ENCODE results near the gene ALPG.
"Not testable (repeated sequence)": the region's sequence is repeated elsewhere in the genome, so short reads cannot be mapped to it uniquely, and the experiment has no call there.

ALPG gene

GRCh38 chr2:232377319-232377718, 29.3 kb upstream of the ALPG start:
- no peak for DNase-seq (ENCODE audit: low spot score)

- no peak for DNase-seq (ENCODE audit: low spot score)
These were observed 28.6 kb upstream of the ALPG start for GRCh38 chr2:232377841-232378734.

- DNase-seq (ENCODE audit: low spot score): not testable (repeated sequence)
These were observed 27.9 kb upstream of the ALPG start, which contains the start of gene ALPP for GRCh38 chr2:232378735-232379151. Gene ALPP, plus strand, starts transcription at chr2:232378751. Its CDS starts 52 bp downstream, at chr2:232378803.

GRCh38 chr2:232379610-232380590, 26.7 kb upstream of the ALPG start:
- not testable (repeated sequence) for DNase-seq (ENCODE audit: low spot score)

- DNase-seq (ENCODE audit: low spot score): not testable (repeated sequence)
These were observed 25.2 kb upstream of the ALPG start for GRCh38 chr2:232381204-232382031.

GRCh38 chr2:232382331-232383225, 24.1 kb upstream of the ALPG start:
- DNase-seq (ENCODE audit: low spot score): no peak

GRCh38 chr2:232384466-232384865, 22.2 kb upstream of the ALPG start:
- DNase-seq (ENCODE audit: low spot score): no peak

- not testable (repeated sequence) for DNase-seq (ENCODE audit: low spot score)
These were observed 21.6 kb upstream of the ALPG start for GRCh38 chr2:232385058-232385457.

- DNase-seq (ENCODE audit: low spot score): no peak
These were observed 20.8 kb upstream of the ALPG start for GRCh38 chr2:232385660-232386489.

- no peak for DNase-seq (ENCODE audit: low spot score)
These were observed 20.2 kb upstream of the ALPG start for GRCh38 chr2:232386490-232386739.

GRCh38 chr2:232386740-232387450, 19.7 kb upstream of the ALPG start:
- DNase-seq (ENCODE audit: low spot score): no peak

GRCh38 chr2:232387451-232388171, 19.0 kb upstream of the ALPG start:
- no peak for DNase-seq (ENCODE audit: low spot score)

GRCh38 chr2:232388324-232388891, 18.2 kb upstream of the ALPG start:
- no peak for DNase-seq (ENCODE audit: low spot score)

GRCh38 chr2:232389327-232389726, 17.3 kb upstream of the ALPG start:
- no peak for DNase-seq (ENCODE audit: low spot score)

GRCh38 chr2:232390661-232391060, 16.0 kb upstream of the ALPG start:
- DNase-seq (ENCODE audit: low spot score): no peak

GRCh38 chr2:232393556-232393955, 13.1 kb upstream of the ALPG start:
- no peak for DNase-seq (ENCODE audit: low spot score)

GRCh38 chr2:232394431-232394830, 12.2 kb upstream of the ALPG start:
- DNase-seq (ENCODE audit: low spot score): not testable (repeated sequence)

- no peak for DNase-seq (ENCODE audit: low spot score)
These were observed 11.1 kb upstream of the ALPG start for GRCh38 chr2:232395586-232395985.

Measured in germinal center (tissue), 1 donor.